Body of pancreas (tissue), 4 donors: ENCODE data around the gene FCAMR.

Experiments
- POLR2A ChIP-seq, 3 donors: fragments of 450-650 bp; IDR thresholded peaks; one replicate each; pipeline ENCODE4 v1.6.1; 2016; ENCODE audit warnings: antibody characterized with exemption in 3 of 3, mild to moderate bottlenecking in 2 of 3
- TF ChIP-seq, protein P1 (sequence below), 7 experiments: fragments of 450-650 bp in 4 of 7; fragments of 200-600 bp in 3 of 7; sonication (generic) in 3 of 7; IDR thresholded peaks; one replicate each; pipeline ENCODE4 v1.5.1; 2016 to 2019; ENCODE audit warnings: antibody characterized with exemption in 7 of 7

DNA sequence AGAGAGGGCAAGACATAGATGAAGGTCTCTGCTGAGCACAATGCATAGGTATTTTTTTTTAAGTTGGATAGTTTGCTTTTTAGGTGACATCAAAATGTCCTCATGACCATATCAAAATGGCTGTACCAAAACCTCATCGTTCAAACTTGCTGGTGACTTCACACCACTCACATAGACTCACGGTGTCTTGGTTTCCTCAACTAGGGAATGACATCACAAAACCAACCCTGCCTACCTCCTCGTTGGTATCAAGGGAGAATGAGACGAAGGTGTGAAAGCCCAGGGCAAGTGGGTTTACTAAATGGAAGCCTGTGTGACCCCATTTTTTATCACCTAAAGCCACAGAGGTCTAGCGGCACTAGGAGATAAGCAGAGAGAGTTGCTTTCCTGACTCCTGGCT lies 25.6 kb downstream of the FCAMR start:
- TF ChIP-seq, protein P1, sequence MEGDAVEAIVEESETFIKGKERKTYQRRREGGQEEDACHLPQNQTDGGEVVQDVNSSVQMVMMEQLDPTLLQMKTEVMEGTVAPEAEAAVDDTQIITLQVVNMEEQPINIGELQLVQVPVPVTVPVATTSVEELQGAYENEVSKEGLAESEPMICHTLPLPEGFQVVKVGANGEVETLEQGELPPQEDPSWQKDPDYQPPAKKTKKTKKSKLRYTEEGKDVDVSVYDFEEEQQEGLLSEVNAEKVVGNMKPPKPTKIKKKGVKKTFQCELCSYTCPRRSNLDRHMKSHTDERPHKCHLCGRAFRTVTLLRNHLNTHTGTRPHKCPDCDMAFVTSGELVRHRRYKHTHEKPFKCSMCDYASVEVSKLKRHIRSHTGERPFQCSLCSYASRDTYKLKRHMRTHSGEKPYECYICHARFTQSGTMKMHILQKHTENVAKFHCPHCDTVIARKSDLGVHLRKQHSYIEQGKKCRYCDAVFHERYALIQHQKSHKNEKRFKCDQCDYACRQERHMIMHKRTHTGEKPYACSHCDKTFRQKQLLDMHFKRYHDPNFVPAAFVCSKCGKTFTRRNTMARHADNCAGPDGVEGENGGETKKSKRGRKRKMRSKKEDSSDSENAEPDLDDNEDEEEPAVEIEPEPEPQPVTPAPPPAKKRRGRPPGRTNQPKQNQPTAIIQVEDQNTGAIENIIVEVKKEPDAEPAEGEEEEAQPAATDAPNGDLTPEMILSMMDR (IDR thresholded peaks at IDR 0.05), result no peak
- TF ChIP-seq POLR2A (IDR thresholded peaks at IDR 0.05), result no peak
